Ammon's horn (tissue), 1 donor: ENCODE data around the gene DIPK1A.
A peak's percentile ranks its signal among the peaks of the same experiment; 100 is the strongest.

Experiments used
- DNase-seq: peaks from one replicate; pipeline ENCODE4 v3.0.0-alpha.2; 2016; ENCODE audit warnings: low spot score

The DIPK1A gene

GRCh38 chr1:92953491-92953890 is 7.8 kb downstream of the DIPK1A start:
- DNase-seq: no peak

GRCh38 chr1:92952714-92953113 is 8.5 kb downstream of the DIPK1A start:
- DNase-seq: no peak

- no peak for DNase-seq
Measured at GRCh38 chr1:92951141-92951582, 10.1 kb downstream of the DIPK1A start.

DNA sequence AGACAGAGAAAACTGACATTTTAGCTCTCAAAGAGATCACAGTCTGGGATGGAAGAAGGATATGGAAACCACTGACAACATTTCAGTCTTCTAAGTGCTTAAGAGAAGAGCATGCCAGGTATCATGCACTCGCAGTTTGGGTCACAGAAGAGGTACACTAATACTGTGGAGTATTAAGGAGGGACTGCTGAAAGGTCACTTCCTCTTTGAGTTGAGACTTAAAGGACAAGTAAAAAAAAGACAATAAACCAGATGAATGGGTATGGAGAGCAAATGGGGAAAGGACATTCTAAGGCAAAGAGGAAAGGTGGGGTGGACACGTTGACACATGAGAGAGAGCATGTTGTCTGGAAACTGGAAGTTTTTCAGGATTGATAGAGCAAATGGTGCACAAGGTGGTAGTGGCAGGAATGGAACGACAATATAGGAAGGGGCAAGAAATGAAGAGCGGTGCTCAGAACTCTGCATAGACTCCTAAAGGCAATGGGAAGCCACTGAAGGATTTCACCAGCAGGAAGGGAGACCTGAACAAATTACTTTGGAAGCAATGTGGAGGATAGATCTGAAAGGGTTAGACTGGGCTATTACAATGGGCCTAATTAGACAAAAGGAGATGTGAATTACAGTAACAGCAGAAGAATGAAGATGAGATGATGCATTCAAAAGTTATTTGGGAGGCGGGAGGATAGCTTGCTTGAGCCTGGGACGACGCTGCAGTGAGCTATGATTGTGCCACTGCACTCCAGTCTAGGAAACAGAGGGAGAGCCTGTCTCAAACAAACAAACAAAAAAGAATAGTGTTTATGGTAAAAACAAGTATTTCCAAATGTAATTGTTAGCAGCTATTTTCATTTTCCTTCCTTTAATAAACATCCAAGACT is 11.1 kb downstream of the DIPK1A start:
- no peak for DNase-seq

- no peak for DNase-seq
Measured at GRCh38 chr1:92948071-92948470, 13.2 kb downstream of the DIPK1A start.

- DNase-seq: peak; percentile 40
Measured at GRCh38 chr1:92945748-92946270, 15.5 kb downstream of the DIPK1A start.

- peak; percentile 52 for DNase-seq
Measured at GRCh38 chr1:92944901-92945747, 16.1 kb downstream of the DIPK1A start.

GRCh38 chr1:92943502-92943847 is 17.8 kb downstream of the DIPK1A start:
- no peak for DNase-seq

DNA sequence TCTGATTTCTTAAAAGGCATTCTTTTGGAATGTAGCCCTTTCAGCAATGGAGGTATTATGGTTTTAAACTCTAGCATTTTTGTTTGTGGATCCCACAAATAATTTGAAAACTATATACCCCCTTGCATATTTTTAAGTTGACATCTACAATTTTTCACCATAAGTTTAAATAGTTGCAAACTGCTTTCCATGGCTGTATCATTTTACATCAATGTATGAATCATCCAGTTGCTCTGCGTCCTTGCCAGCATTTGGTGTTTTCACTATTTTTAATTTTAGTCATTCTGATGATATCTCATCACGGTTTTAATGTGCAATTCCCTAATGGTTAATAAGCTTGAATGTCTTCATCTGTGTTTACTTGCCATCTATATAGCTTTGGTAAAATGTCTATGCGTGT is 20.7 kb downstream of the DIPK1A start:
- DNase-seq: no peak

- DNase-seq: no peak
Measured at GRCh38 chr1:92937731-92938130, 23.5 kb downstream of the DIPK1A start.

- DNase-seq: no peak
Measured at GRCh38 chr1:92936865-92937264, 24.4 kb downstream of the DIPK1A start.

- peak; percentile 76 for DNase-seq
Measured at GRCh38 chr1:92934395-92935378, 26.6 kb downstream of the DIPK1A start.

DNA sequence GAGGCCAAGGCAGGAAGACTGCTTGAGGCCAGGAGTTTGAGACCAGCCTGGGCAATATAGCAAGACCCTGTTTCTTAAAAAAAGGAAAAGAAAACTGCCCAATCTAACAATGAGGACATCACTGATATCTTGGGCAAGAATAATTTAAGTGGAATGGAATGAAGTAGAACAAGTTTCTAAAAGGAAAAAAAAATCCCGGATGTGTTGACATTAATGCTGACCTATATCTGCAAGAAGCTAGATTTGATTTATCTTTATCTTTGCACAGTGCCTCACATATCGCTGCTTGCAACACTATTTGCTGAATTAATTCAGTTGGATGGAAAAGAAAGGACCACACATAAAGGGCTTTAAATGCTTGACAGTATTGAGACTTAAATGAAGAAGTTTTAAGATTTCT is 27.8 kb downstream of the DIPK1A start:
- DNase-seq: no peak

- no peak for DNase-seq
Measured at GRCh38 chr1:92931691-92932090, 29.6 kb downstream of the DIPK1A start.

DNA sequence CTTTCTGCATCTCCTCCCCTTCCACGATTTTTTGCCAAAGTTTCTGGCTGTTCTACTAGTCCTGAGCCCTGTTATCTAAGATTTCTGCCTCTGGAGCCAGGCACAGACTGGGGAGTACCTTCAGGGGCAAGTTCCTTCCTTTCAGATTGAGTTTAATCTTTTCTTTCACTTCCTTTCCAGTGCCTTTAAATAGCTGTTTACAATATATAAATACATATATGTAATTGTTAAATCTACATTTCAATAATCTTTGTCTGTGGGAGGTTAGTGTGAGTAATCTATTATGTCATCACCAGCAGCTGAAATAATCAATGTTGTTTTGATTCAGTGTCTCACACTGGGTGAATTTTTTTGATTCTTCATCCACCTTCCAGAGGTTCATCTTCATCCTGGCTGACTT is 31.8 kb downstream of the DIPK1A start:
- no peak for DNase-seq

GRCh38 chr1:92927870-92928269 is 33.4 kb downstream of the DIPK1A start:
- no peak for DNase-seq

DNA sequence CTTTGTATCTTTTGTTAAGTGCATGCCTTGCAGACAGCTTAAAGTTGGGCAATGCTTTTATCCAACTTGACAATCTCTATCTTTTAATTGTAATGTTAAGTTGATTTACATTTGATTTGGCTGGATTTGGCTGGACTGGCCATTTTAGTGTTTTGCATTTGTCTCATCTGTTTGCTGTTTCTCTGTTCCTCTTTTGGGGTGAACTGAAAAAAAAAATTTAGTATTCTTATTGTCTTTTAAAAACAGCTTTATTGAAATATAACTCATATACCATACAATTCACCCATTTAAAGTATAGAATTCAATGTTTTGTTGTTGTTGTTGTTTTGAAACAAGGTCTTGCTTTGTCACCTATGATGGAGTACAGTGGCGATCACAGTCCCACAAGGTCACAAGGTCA is 34.4 kb downstream of the DIPK1A start:
- no peak for DNase-seq

DNA sequence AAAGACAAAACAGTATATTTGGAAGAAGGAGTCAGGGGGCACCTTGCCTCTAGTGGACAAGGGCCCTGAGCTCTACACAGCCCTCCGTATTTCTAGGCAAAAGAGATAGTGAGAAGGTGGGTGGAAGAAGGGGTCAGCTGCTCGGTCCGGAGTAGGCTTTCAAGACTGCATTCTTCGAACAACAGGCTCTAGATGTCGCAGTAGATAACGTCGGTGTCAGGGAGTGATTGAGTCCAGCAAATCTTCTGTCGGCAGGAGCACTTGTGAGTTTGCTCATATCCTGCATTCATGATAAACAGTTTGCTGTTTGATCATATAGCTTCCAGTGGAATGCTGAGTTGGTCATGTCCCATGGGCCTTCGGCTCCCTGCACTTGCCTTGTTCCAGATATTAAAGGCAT is 36.8 kb downstream of the DIPK1A start:
- DNase-seq: no peak

- DNase-seq: no peak
Measured at GRCh38 chr1:92923664-92924063, 37.6 kb downstream of the DIPK1A start.

GRCh38 chr1:92922356-92923035 is 38.8 kb downstream of the DIPK1A start:
- no peak for DNase-seq
